GM19397 (cell line): ENCODE results near the gene TTC23.

Experiments used
- ATAC-seq: cut with Tn5 transposase; IDR thresholded peaks from one replicate; pipeline ENCODE4 v1.9.1; 2021; ENCODE audit warnings: mild to moderate bottlenecking, moderate library complexity; ENCODE audit not compliant: unreplicated experiment

The TTC23 gene

GRCh38 chr15:99140590-99140989 lies 108.8 kb downstream of the TTC23 start:
- no peak for ATAC-seq

GRCh38 chr15:99139276-99139675 lies 110.1 kb downstream of the TTC23 start:
- ATAC-seq, result no peak

GRCh38 chr15:99138491-99138982 lies 110.8 kb downstream of the TTC23 start:
- no peak for ATAC-seq

- no peak for ATAC-seq
Measured at GRCh38 chr15:99137877-99138276, 111.5 kb downstream of the TTC23 start.

- ATAC-seq, result no peak
Measured at GRCh38 chr15:99137111-99137546, 112.3 kb downstream of the TTC23 start.

- peak; percentile 57 for ATAC-seq
Measured at GRCh38 chr15:99135194-99135593, 114.2 kb downstream of the TTC23 start.

- ATAC-seq, result no peak
Measured at GRCh38 chr15:99134317-99134821, 115.0 kb downstream of the TTC23 start.

GRCh38 chr15:99132634-99133287 lies 116.6 kb downstream of the TTC23 start:
- no peak for ATAC-seq

GRCh38 chr15:99132122-99132521 lies 117.3 kb downstream of the TTC23 start:
- no peak for ATAC-seq

- ATAC-seq, result no peak
Measured at GRCh38 chr15:99131441-99132023, 117.8 kb downstream of the TTC23 start.

- no peak for ATAC-seq
Measured at GRCh38 chr15:99130765-99131440, 118.5 kb downstream of the TTC23 start.

GRCh38 chr15:99130314-99130713 lies 119.1 kb downstream of the TTC23 start:
- ATAC-seq, result no peak

GRCh38 chr15:99129644-99130043 lies 119.7 kb downstream of the TTC23 start:
- no peak for ATAC-seq

- ATAC-seq, result no peak
Measured at GRCh38 chr15:99128411-99128810, 121.0 kb downstream of the TTC23 start.

GRCh38 chr15:99127773-99128172 lies 121.6 kb downstream of the TTC23 start:
- no peak for ATAC-seq

GRCh38 chr15:99126930-99127329 lies 122.5 kb downstream of the TTC23 start:
- no peak for ATAC-seq

GRCh38 chr15:99126131-99126588 lies 123.2 kb downstream of the TTC23 start:
- ATAC-seq, result no peak

GRCh38 chr15:99125061-99125891 lies 124.1 kb downstream of the TTC23 start:
- ATAC-seq, result no peak

GRCh38 chr15:99124641-99125040 lies 124.7 kb downstream of the TTC23 start:
- no peak for ATAC-seq

- ATAC-seq, result no peak
Measured at GRCh38 chr15:99123713-99124451, 125.5 kb downstream of the TTC23 start.
